HepG2 (cell line): ENCODE measurements around the gene ARSB. TPM values are rescaled to one million over a fixed set of nuclear protein-coding genes. Genes with fewer than 3 reads are reported as not detected.

Experiments used
- CBFB ChIP-seq: sonication (generic); formaldehyde crosslinking; IDR thresholded peaks from 2 replicates; pipeline ENCODE4 v1.4.0; 2020; ENCODE audit warnings: missing genetic modification reagents
- DNMT1 ChIP-seq: sonication (generic); formaldehyde crosslinking; IDR thresholded peaks from 2 replicates; pipeline ENCODE4 v1.5.1; 2020; ENCODE audit warnings: mild to moderate bottlenecking, missing genetic modification reagents
- FOXJ3 ChIP-seq: sonication (generic); formaldehyde crosslinking; IDR thresholded peaks from 2 replicates; pipeline ENCODE4 v1.4.0; 2020; ENCODE audit warnings: missing genetic modification reagents, mild to moderate bottlenecking, borderline replicate concordance
- FOXM1 ChIP-seq: sonication (generic); formaldehyde crosslinking; IDR thresholded peaks from 2 replicates; pipeline ENCODE4 v1.5.0; 2020; ENCODE audit warnings: missing genetic modification reagents
- HIC2 ChIP-seq: sonication (generic); formaldehyde crosslinking; IDR thresholded peaks from 2 replicates; pipeline ENCODE4 v1.9.0; 2022; ENCODE audit warnings: low read depth, missing genetic modification reagents
- IRF2 ChIP-seq: IDR thresholded peaks from 2 replicates; pipeline ENCODE4 v1.6.1; 2018; ENCODE audit warnings: missing genetic modification reagents, missing compliant biosample characterization
- MBNL3 ChIP-seq: fragments of 250-450 bp; sonication (Bioruptor Pico); conservative IDR thresholded peaks from 2 replicates; pipeline ENCODE4 v1.8.0; 2022; ENCODE audit warnings: mild to moderate bottlenecking, inconsistent platforms
- NCOR1 ChIP-seq: fragments of 200-600 bp; sonication (generic); IDR thresholded peaks from 2 replicates; pipeline ENCODE4 v1.7.0; 2017; ENCODE audit warnings: antibody characterized with exemption, low read length, borderline replicate concordance
- RCOR2 ChIP-seq: IDR thresholded peaks from 2 replicates; pipeline ENCODE4 v1.6.1; 2016; ENCODE audit warnings: missing biosample characterization, missing genetic modification reagents
- RERE ChIP-seq: IDR thresholded peaks from 2 replicates; pipeline ENCODE4 v1.6.1; 2016; ENCODE audit warnings: low read depth, missing genetic modification reagents, missing compliant biosample characterization
- REST ChIP-seq, 2 experiments: IDR thresholded peaks; 2 replicates each; pipeline ENCODE4 v1.6.1; 2011 to 2012; ENCODE audit warnings: low read length in 2 of 2, borderline replicate concordance in 1 of 2, low read depth in 1 of 2, mild to moderate bottlenecking in 1 of 2, moderate library complexity in 1 of 2
- SRSF4 ChIP-seq: fragments of 200-400 bp; formaldehyde crosslinking; IDR thresholded peaks from one replicate; pipeline ENCODE4 v1.6.1; 2018; ENCODE audit warnings: mild to moderate bottlenecking, low read depth, low read length, moderate library complexity; ENCODE audit not compliant: poor library complexity, severe bottlenecking
- TMF1 ChIP-seq: sonication (generic); formaldehyde crosslinking; IDR thresholded peaks from 2 replicates; pipeline ENCODE4 v1.8.1; 2022; ENCODE audit warnings: low read depth, missing genetic modification reagents
- TP53 ChIP-seq: sonication (generic); formaldehyde crosslinking; conservative IDR thresholded peaks from 2 replicates; pipeline ENCODE4 v1.4.0; 2020; ENCODE audit warnings: missing genetic modification reagents
- ZNF136 ChIP-seq: sonication (generic); formaldehyde crosslinking; IDR thresholded peaks from 2 replicates; pipeline ENCODE4 v1.8.1; 2022; ENCODE audit warnings: low read depth, mild to moderate bottlenecking, moderate library complexity, missing genetic modification reagents
- ZNF180 ChIP-seq: sonication (generic); formaldehyde crosslinking; IDR thresholded peaks from 2 replicates; pipeline ENCODE4 v1.4.0; 2020; ENCODE audit warnings: low read depth, missing genetic modification reagents, borderline replicate concordance
- ZNF329 ChIP-seq: sonication (generic); formaldehyde crosslinking; IDR thresholded peaks from 2 replicates; pipeline ENCODE4 v1.9.0; 2021; ENCODE audit warnings: low read depth, mild to moderate bottlenecking, missing genetic modification reagents
- ZNF672 ChIP-seq: sonication (generic); formaldehyde crosslinking; IDR thresholded peaks from 2 replicates; pipeline ENCODE4 v1.8.1; 2022; ENCODE audit warnings: missing genetic modification reagents
- ZSCAN21 ChIP-seq: sonication (generic); formaldehyde crosslinking; IDR thresholded peaks from 2 replicates; pipeline ENCODE4 v1.8.0; 2022; ENCODE audit warnings: mild to moderate bottlenecking, missing genetic modification reagents, moderate library complexity, borderline replicate concordance
- polyA plus RNA-seq, 8 experiments: library from polyadenylated mRNA; depleted of rRNA in 3 of 8; stranded (reverse) in 7 of 8; unstranded in 1 of 8; fragments of >200 nt; fragmentation: Illumina TruSeq in 4 of 8; extraction: Trizol in 4 of 8; gene quantifications; 2 replicates each; pipeline versions ENCODE4 v1.2.1 to v1.2.3, GENCODE V29; 2011 to 2016; ENCODE audit warnings: low read depth in 4 of 8, missing spikeins in 1 of 8, mixed read lengths in 1 of 8; ENCODE audit not compliant: insufficient read depth in 1 of 8
- total RNA-seq, 5 experiments: library from RNA; depleted of rRNA; stranded (reverse); fragments of >200 nt; fragmentation: Illumina TruSeq; extraction: Trizol; gene quantifications; 2 replicates each; pipeline ENCODE4 v1.2.3, GENCODE V29; 2016; ENCODE audit warnings: low read depth in 1 of 5

The ARSB gene
- total and polyA plus RNA-seq, 2 of the 13 experiments (the other 11 are each of a cell fraction or from before 2014, with no cell fraction given) = 52.6 to 66.4 TPM

GRCh38 chr5:78979117-78979742 lies 5.9 kb downstream of the ARSB start (continued):
- no peak for TF ChIP-seq TP53 (CRISPR knock-in tag)
- 0 out of 2 replicates have a peak, but pooled peaks have one; percentile 53 for TF ChIP-seq ZSCAN21 (CRISPR knock-in tag)
- no peak for TF ChIP-seq RCOR2
- no peak for TF ChIP-seq DNMT1 (CRISPR knock-in tag)
- no peak for TF ChIP-seq ZNF180 (CRISPR knock-in tag)
- 0 out of 2 replicates have a peak, but pooled peaks have one; percentile 51 for TF ChIP-seq MBNL3
- peak; percentile 30; the same call in 1 of the 2 replicates for TF ChIP-seq FOXJ3 (CRISPR knock-in tag)
- no peak for TF ChIP-seq RERE (CRISPR knock-in tag)
- no peak for TF ChIP-seq CBFB (CRISPR knock-in tag)
- no peak for TF ChIP-seq ZNF136 (CRISPR knock-in tag)
- peak; percentile 82 for TF ChIP-seq NCOR1
- no peak for TF ChIP-seq ZNF672
- no peak for TF ChIP-seq TMF1 (CRISPR knock-in tag)
- 0 out of 4 replicates have a peak, but pooled peaks of 1 of the 2 experiments have one; percentile 21 for TF ChIP-seq REST (IDR thresholded peaks at IDR 0.05; ENCODE audit: borderline replicate concordance in 1 of 2, low read depth in 1 of 2, low read length in 2 of 2)
- TF ChIP-seq IRF2 (CRISPR knock-in tag) = no peak
- no peak for TF ChIP-seq HIC2 (CRISPR knock-in tag)
- TF ChIP-seq ZNF329 (CRISPR knock-in tag) = no peak
- TF ChIP-seq FOXM1 (CRISPR knock-in tag) = no peak
- TF ChIP-seq SRSF4 = no peak
